GM12878 (cell line): ENCODE measurements around the gene ENOX1. TPM values are rescaled to one million over a fixed set of nuclear protein-coding genes. Genes with fewer than 3 reads are reported as not detected.

Experiments
- ATAC-seq: fragments of 200-7000 bp; cut with Tn5 transposase; 3 replicates; pipeline ENCODE4 v1.9.1; 2020; ENCODE audit warnings: mild to moderate bottlenecking, moderate library complexity
- BruUV-seq: library from RNA; stranded (reverse); fragments of 400-500 nt; replicated peaks from 2 replicates; lab custom pipeline; 2021; lab: Mats Ljungman, UMichigan
- CTCF ChIA-PET: fragments of 300-600 bp; sonication (Branson Sonifier 250); formaldehyde crosslinking; extraction: SDS; loops from one replicate; lab custom pipeline; 2021; ENCODE audit warnings: inconsistent platforms; lab: Yijun Ruan, JAX
- POLR2A ChIA-PET: fragments of 350-600 bp; formaldehyde crosslinking; extraction: SDS; loops from one replicate; lab custom pipeline; 2021; ENCODE audit warnings: inconsistent platforms; lab: Charles Lee
- RAD21 ChIA-PET: fragments of 300-600 bp; sonication (Branson Sonifier 250); formaldehyde crosslinking; loops from one replicate; lab custom pipeline; 2023; ENCODE audit warnings: antibody characterized with exemption; ENCODE audit not compliant: unreplicated experiment; lab: Charles Lee
- SMC1A ChIA-PET: fragments of 300-600 bp; sonication (Branson Sonifier 250); formaldehyde crosslinking; loops from one replicate; lab custom pipeline; 2023; ENCODE audit not compliant: unreplicated experiment, uncharacterized antibody; lab: Charles Lee
- DNase-seq: peaks from one replicate; pipeline ENCODE4 v3.0.0-alpha.2; 2011; ENCODE audit warnings: low read depth, low spot score
- FAIRE-seq: peaks from 3 replicates; lab custom pipeline; 2011; peaks lifted over from hg19 to GRCh38; lab: Jason Lieb, UNC
- H2AFZ ChIP-seq: 2 replicates; pipeline ENCODE4 v1.6.0; 2011; ENCODE audit warnings: low read depth, low read length, control low read depth; ENCODE audit not compliant: control insufficient read depth
- H3K27ac ChIP-seq: 2 replicates; pipeline ENCODE4 v1.5.1; 2011; ENCODE audit warnings: control low read depth; ENCODE audit not compliant: control insufficient read depth, insufficient read depth
- H3K27me3 ChIP-seq, 2 experiments: replicated peaks in 1 of 2; 2 replicates each; pipeline versions ENCODE4 v1.6.0 to v1.6.1; 2011; ENCODE audit warnings: low read length in 1 of 2; ENCODE audit not compliant: control insufficient read depth in 2 of 2, insufficient read depth in 2 of 2
- H3K36me3 ChIP-seq, 2 experiments: 2 replicates each; pipeline ENCODE4 v1.5.1; 2011; ENCODE audit warnings: low read length in 1 of 2; ENCODE audit not compliant: control insufficient read depth in 2 of 2, insufficient read depth in 2 of 2
- H3K4me1 ChIP-seq: 2 replicates; pipeline ENCODE4 v1.6.1; 2011; ENCODE audit warnings: mild to moderate bottlenecking, low read length, moderate library complexity, mixed read lengths; ENCODE audit not compliant: control insufficient read depth, insufficient read depth
- H3K4me2 ChIP-seq: 2 replicates; pipeline ENCODE4 v1.6.0; 2011; ENCODE audit warnings: control low read depth; ENCODE audit not compliant: control insufficient read depth, insufficient read depth
- H3K4me3 ChIP-seq: fragments of 200-600 bp; sonication (generic); 2 replicates; pipeline ENCODE4 v1.5.1; 2016
- H3K79me2 ChIP-seq: 2 replicates; pipeline ENCODE4 v1.6.0; 2011; ENCODE audit warnings: low read length; ENCODE audit not compliant: control insufficient read depth, insufficient read depth
- H3K9ac ChIP-seq: 2 replicates; pipeline ENCODE4 v1.8.0; 2011; ENCODE audit warnings: low read length, control low read depth, mixed read lengths; ENCODE audit not compliant: control insufficient read depth, insufficient read depth
- H3K9me3 ChIP-seq: replicated peaks from 3 replicates; pipeline ENCODE4 v1.5.1; 2011; ENCODE audit warnings: mild to moderate bottlenecking, low read length; ENCODE audit not compliant: control insufficient read depth, insufficient read depth
- H4K20me1 ChIP-seq: 2 replicates; pipeline ENCODE4 v1.6.0; 2011; ENCODE audit not compliant: control insufficient read depth, insufficient read depth
- ASH2L ChIP-seq: fragments of 300-600, 200-600 bp; sonication (generic); IDR thresholded peaks from 2 replicates; pipeline ENCODE4 v1.6.1; 2017; ENCODE audit warnings: low read depth, mild to moderate bottlenecking, borderline replicate concordance
- BMI1 ChIP-seq: fragments of 450-650 bp; IDR thresholded peaks from 2 replicates; pipeline ENCODE4 v1.6.1; 2016; ENCODE audit warnings: mild to moderate bottlenecking, moderate library complexity, borderline replicate concordance
- CHD4 ChIP-seq: fragments of 200-600 bp; sonication (generic); IDR thresholded peaks from 2 replicates; pipeline ENCODE4 v1.6.1; 2016; ENCODE audit warnings: mild to moderate bottlenecking
- CREB1 ChIP-seq: IDR thresholded peaks from 2 replicates; pipeline ENCODE4 v1.6.1; 2012; ENCODE audit warnings: low read depth, mild to moderate bottlenecking, inconsistent platforms
- CREM ChIP-seq: IDR thresholded peaks from 2 replicates; pipeline ENCODE4 v1.6.1; 2014; ENCODE audit warnings: antibody characterized with exemption, low read depth
- DPF2 ChIP-seq: fragments of 450-650 bp; IDR thresholded peaks from 2 replicates; pipeline ENCODE4 v1.6.1; 2017; ENCODE audit warnings: mild to moderate bottlenecking
- NFIC ChIP-seq: IDR thresholded peaks from 2 replicates; pipeline ENCODE4 v1.6.1; 2012; ENCODE audit warnings: low read depth, mild to moderate bottlenecking, inconsistent platforms, low read length, moderate library complexity
- NFYB ChIP-seq: IDR thresholded peaks from 2 replicates; pipeline ENCODE4 v1.6.1; 2011; ENCODE audit warnings: low read depth, mild to moderate bottlenecking, low read length, improper control_type of control experiment, moderate library complexity; ENCODE audit not compliant: insufficient read depth
- RAD51 ChIP-seq: fragments of 450-650 bp; IDR thresholded peaks from 2 replicates; pipeline ENCODE4 v1.6.1; 2016; ENCODE audit warnings: moderate library complexity, mild to moderate bottlenecking, inconsistent platforms
- ZNF384 ChIP-seq: IDR thresholded peaks from 2 replicates; pipeline ENCODE4 v1.6.1; 2012; ENCODE audit warnings: low read depth, mild to moderate bottlenecking, low read length, improper control_type of control experiment, borderline replicate concordance
- WGBS: methylation state at CpG from one replicate; pipeline ENCODE4 v1.1.6; 2016; ENCODE audit warnings: low lambda C conversion rate; ENCODE audit not compliant: insufficient replicate concordance, insufficient coverage; ENCODE audit errors: missing lambda C conversion rate; 5-methylcytosine and 5-hydroxymethylcytosine counted together
- in situ Hi-C: fragments of 300-500 bp; cut with MboI; formaldehyde crosslinking; loops from 9 replicates; pipeline ENCODE4 v1.14.3; 2018; ENCODE audit warnings: mixed read lengths
- intact Hi-C: fragments of 100-400 bp; cut with micrococcal nuclease; formaldehyde crosslinking; loops from one replicate; pipeline ENCODE4 v1.14.2; 2022; ENCODE audit not compliant: unreplicated experiment
- polyA plus RNA-seq, 11 experiments: library from polyadenylated mRNA; depleted of rRNA in 4 of 11; unstranded in 6 of 11; stranded (reverse) in 5 of 11; fragments of >200 nt; fragmentation: Nextera tagmentation in 4 of 11; fragmentation: Illumina TruSeq in 1 of 11; extraction: Ambion mirVana in 4 of 11; extraction: Trizol in 1 of 11; gene quantifications; 1 replicate in 1 of 11; 2 replicates in 10 of 11; pipeline versions ENCODE4 v1.2.1 to v1.2.3, GENCODE V29; 2011 to 2016; ENCODE audit warnings: inconsistent platforms in 2 of 11, missing spikeins in 2 of 11, low read depth in 1 of 11
- total RNA-seq, 4 experiments: library from RNA; depleted of rRNA in 3 of 4; stranded (reverse); fragments of >200 nt in 3 of 4; fragmentation: Illumina TruSeq in 1 of 4; extraction: Trizol in 1 of 4; gene quantifications; 2 replicates each; pipeline versions ENCODE4 v1.2.1 to v1.2.3, GENCODE V29; 2013 to 2021
- TF ChIP-seq, protein P1 (sequence below): fragments of 450-650 bp; IDR thresholded peaks from 2 replicates; pipeline ENCODE4 v1.6.1; 2017; ENCODE audit warnings: mild to moderate bottlenecking, moderate library complexity

The ENOX1 gene
- total and polyA plus RNA-seq, 10 of the 15 experiments (the other 5 are each of a cell fraction or from before 2014, with no cell fraction given), result 0.11 to 0.26 (median 0.15) TPM

DNA sequence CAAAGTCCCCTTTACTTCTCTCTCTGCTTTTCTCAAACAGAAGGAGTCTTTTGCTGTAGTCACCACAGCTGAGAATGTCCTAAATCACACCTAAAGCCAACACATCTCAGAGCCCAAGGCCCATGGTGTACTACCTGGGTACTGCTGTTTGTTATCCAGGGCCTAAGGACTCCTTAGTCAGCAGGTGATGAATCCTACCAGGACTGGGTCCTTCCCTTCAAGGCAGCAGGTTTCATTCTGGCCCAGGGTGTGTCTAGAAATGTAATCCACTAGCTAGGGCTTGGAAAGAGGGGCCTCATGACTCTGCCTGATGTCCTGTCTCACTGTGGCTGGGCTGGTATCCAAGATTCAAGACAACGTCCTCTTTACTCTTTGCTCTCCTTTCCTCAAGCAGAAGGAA lies 36.2 kb upstream of the ENOX1 start (continued):
- TF ChIP-seq RAD51, result no peak
- TF ChIP-seq BMI1, result no peak
- TF ChIP-seq, all 136 proteins: peak for 0

DNA sequence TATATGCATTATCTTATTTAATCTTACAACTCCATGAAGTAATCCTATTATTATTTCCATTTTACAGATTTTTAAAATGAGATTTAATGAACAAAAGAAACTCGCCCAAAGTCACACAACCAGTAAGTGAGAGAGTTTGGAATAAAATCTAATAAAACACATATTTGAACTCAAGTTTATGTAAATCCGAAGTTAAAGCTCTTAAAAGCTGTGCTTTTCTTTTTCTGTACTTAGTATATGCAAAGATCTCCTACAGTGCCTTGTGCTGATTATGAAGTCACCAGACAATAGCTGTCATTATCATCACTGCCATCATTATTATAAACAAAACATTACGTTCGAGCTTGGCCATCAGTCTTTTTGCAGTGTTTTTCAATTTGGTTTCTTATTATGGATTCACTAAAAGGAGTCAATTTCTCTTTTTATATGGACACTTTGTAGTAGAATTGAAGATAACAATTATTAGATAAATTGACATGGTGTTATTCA lies 29.7 kb upstream of the ENOX1 start:
- no peak overlapping the region for H3K9ac ChIP-seq
- intact Hi-C loops (no loop called here), in situ Hi-C loops (no loop called here)
- H3K27ac ChIP-seq, result no peak overlapping the region
- H3K36me3 ChIP-seq, result no peaks in the 10 kb centered on the region
- H3K79me2 ChIP-seq, result no peaks in the 10 kb centered on the region
- no peaks in the 10 kb centered on the region for H4K20me1 ChIP-seq
- DNase-seq, result no peak
- H3K4me2 ChIP-seq, result no peak overlapping the region
- BruUV-seq, result no TSS peak
- no peaks in the 10 kb centered on the region; a peak in 1 of 4 replicates for H3K27me3 ChIP-seq
- H2AFZ ChIP-seq, result no peak overlapping the region
- CTCF ChIA-PET, result interaction anchor here (1.2 kb wide), 1 partner anchor 12 kb away, joined by 5 read pairs; no protein-coding TSS in a partner anchor
- TF ChIP-seq ASH2L (no peak), CREB1 (no peak), CREM (no peak), CHD4 (no peak), DPF2 (no peak), ZNF384 (no peak), NFIC (no peak), NFYB (no peak)
- TF ChIP-seq, protein P1, sequence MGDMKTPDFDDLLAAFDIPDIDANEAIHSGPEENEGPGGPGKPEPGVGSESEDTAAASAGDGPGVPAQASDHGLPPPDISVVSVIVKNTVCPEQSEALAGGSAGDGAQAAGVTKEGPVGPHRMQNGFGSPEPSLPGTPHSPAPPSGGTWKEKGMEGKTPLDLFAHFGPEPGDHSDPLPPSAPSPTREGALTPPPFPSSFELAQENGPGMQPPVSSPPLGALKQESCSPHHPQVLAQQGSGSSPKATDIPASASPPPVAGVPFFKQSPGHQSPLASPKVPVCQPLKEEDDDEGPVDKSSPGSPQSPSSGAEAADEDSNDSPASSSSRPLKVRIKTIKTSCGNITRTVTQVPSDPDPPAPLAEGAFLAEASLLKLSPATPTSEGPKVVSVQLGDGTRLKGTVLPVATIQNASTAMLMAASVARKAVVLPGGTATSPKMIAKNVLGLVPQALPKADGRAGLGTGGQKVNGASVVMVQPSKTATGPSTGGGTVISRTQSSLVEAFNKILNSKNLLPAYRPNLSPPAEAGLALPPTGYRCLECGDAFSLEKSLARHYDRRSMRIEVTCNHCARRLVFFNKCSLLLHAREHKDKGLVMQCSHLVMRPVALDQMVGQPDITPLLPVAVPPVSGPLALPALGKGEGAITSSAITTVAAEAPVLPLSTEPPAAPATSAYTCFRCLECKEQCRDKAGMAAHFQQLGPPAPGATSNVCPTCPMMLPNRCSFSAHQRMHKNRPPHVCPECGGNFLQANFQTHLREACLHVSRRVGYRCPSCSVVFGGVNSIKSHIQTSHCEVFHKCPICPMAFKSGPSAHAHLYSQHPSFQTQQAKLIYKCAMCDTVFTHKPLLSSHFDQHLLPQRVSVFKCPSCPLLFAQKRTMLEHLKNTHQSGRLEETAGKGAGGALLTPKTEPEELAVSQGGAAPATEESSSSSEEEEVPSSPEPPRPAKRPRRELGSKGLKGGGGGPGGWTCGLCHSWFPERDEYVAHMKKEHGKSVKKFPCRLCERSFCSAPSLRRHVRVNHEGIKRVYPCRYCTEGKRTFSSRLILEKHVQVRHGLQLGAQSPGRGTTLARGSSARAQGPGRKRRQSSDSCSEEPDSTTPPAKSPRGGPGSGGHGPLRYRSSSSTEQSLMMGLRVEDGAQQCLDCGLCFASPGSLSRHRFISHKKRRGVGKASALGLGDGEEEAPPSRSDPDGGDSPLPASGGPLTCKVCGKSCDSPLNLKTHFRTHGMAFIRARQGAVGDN, result no peak
- no peak overlapping the region for H3K4me3 ChIP-seq
- no peak for ATAC-seq
- no peak for FAIRE-seq
- no peaks in the 10 kb centered on the region for H3K9me3 ChIP-seq
- no peaks in the 10 kb centered on the region for H3K4me1 ChIP-seq
- RAD21 ChIA-PET, result no interaction called here
- POLR2A ChIA-PET, result no interaction called here
- SMC1A ChIA-PET, result interaction anchor here (1.1 kb wide), 1 partner anchor 11 kb away, joined by 4 read pairs; no protein-coding TSS in a partner anchor
- WGBS, result 28% methylated on average over 4 of the region's 4 CpGs
